HCT116 (cell line): ENCODE data around the gene CLP1.

ENCODE experiments used
- CBX3 ChIP-seq: IDR thresholded peaks from 2 replicates; pipeline ENCODE4 v1.6.1; 2012; ENCODE audit warnings: low read depth
- CEBPB ChIP-seq: IDR thresholded peaks from 2 replicates; pipeline ENCODE4 v1.6.1; 2012; ENCODE audit warnings: low read depth
- CTCF ChIP-seq, 3 experiments: fragments of 200-600 bp in 1 of 3; sonication (generic) in 1 of 3; IDR thresholded peaks in 2 of 3; conservative IDR thresholded peaks in 1 of 3; 2 replicates each; pipeline ENCODE4 v1.5.1; 2012 to 2017; ENCODE audit warnings: low read depth in 2 of 3, low read length in 2 of 3, antibody characterized with exemption in 1 of 3, borderline replicate concordance in 1 of 3, control low read depth in 1 of 3, mild to moderate bottlenecking in 1 of 3, mixed read lengths in 1 of 3, mixed run types in 1 of 3, moderate library complexity in 1 of 3; ENCODE audit not compliant: insufficient read depth in 1 of 3
- ELF1 ChIP-seq: IDR thresholded peaks from 2 replicates; pipeline ENCODE4 v1.6.1; 2012; ENCODE audit warnings: low read depth, borderline replicate concordance
- EZH2 ChIP-seq: fragments of 200-600 bp; sonication (generic); IDR thresholded peaks from 2 replicates; pipeline ENCODE4 v1.6.1; 2017; ENCODE audit warnings: antibody characterized with exemption, mixed run types
- EZH2phosphoT487 ChIP-seq: fragments of 200-600 bp; IDR thresholded peaks from 2 replicates; pipeline ENCODE4 v1.6.1; 2018; ENCODE audit warnings: antibody characterized with exemption, borderline replicate concordance
- MAX ChIP-seq: IDR thresholded peaks from 2 replicates; pipeline ENCODE4 v1.6.1; 2012
- POLR2A ChIP-seq: IDR thresholded peaks from 2 replicates; pipeline ENCODE4 v1.7.0; 2011; ENCODE audit warnings: borderline replicate concordance; ENCODE audit not compliant: insufficient read depth, insufficient read length; ENCODE audit errors: extremely low read depth
- POLR2AphosphoS5 ChIP-seq: IDR thresholded peaks from 2 replicates; pipeline ENCODE4 v1.6.1; 2011; ENCODE audit warnings: mild to moderate bottlenecking, low read depth, low read length, moderate library complexity
- RAD21 ChIP-seq: IDR thresholded peaks from 2 replicates; pipeline ENCODE4 v1.6.1; 2012; ENCODE audit warnings: low read depth, mild to moderate bottlenecking
- REST ChIP-seq: IDR thresholded peaks from 2 replicates; pipeline ENCODE4 v1.6.1; 2012; ENCODE audit warnings: low read depth
- SRF ChIP-seq: IDR thresholded peaks from 2 replicates; pipeline ENCODE4 v1.6.1; 2012; ENCODE audit warnings: low read depth
- YY1 ChIP-seq: IDR thresholded peaks from 2 replicates; pipeline ENCODE4 v1.6.1; 2011; ENCODE audit warnings: low read length, low read depth, moderate library complexity, mild to moderate bottlenecking; ENCODE audit not compliant: insufficient replicate concordance; ENCODE audit errors: extremely low read depth
- ZNF274 ChIP-seq: fragments of 200-500 bp; sonication (Bioruptor generic); IDR thresholded peaks from 2 replicates; pipeline ENCODE4 v1.6.1; 2014; ENCODE audit warnings: mild to moderate bottlenecking, low read depth, low read length, inconsistent platforms

GRCh38 chr11:57679396-57679795 lies 21.8 kb downstream of the CLP1 start:
- no peak for TF ChIP-seq ELF1
- TF ChIP-seq CTCF (IDR thresholded peaks at IDR 0.05 in 2 of 3, conservative IDR thresholded peaks at IDR 0.05 in 1 of 3; ENCODE audit: borderline replicate concordance in 1 of 3, insufficient read depth in 1 of 3, low read depth in 2 of 3, low read length in 2 of 3) = no peak
- TF ChIP-seq ZNF274 = no peak
- TF ChIP-seq CBX3 = no peak
- TF ChIP-seq EZH2phosphoT487 = no peak
- TF ChIP-seq REST = no peak
- TF ChIP-seq YY1 = no peak
- TF ChIP-seq POLR2A = no peak
- TF ChIP-seq SRF = no peak
- no peak for TF ChIP-seq POLR2AphosphoS5
- no peak for TF ChIP-seq EZH2
- TF ChIP-seq RAD21 = no peak
- no peak for TF ChIP-seq MAX
- TF ChIP-seq CEBPB = no peak
